ENCODE data around the gene TMEM219. TPM values are rescaled to one million over a fixed set of nuclear protein-coding genes. Genes with fewer than 3 reads are reported as not detected.
"Not testable (repeated sequence)": the region's sequence is repeated elsewhere in the genome, so short reads cannot be mapped to it uniquely, and the experiment has no call there.

TMEM219 gene
- total and polyA plus RNA-seq, 7 donors: 39.6 to 80.7 (median 56.2) TPM

DNA sequence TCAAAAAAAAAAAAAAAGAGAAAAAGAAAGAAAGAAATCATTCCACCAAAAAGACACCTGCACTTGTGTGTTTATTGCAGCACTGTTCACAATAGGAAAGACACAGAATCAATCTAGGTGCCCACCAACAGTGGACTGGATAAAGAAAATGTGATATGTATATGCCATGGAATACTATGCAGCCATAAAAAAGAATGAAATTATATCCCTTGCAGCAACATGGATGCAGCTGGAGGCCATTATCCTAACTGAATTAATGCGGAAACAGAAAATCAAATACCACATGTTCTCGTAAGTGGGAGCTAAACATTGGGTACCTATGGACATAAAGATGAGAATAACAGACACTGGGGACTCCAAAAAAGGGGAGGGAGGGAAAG lies 55.4 kb downstream of the TMEM219 start:
- no peaks in the 10 kb centered on the region for H3K9me3 ChIP-seq
- H3K27me3 ChIP-seq (ENCODE audit: insufficient read depth in 3 of 3, low read length in 2 of 3): peaks cover 0 to 20% (median 0%) of the 10 kb centered on the region in 3 donors
- DNase-seq (no peak), ATAC-seq (no peak)
- no peak overlapping the region for H3K4me3 ChIP-seq
- TF ChIP-seq, protein P1, sequence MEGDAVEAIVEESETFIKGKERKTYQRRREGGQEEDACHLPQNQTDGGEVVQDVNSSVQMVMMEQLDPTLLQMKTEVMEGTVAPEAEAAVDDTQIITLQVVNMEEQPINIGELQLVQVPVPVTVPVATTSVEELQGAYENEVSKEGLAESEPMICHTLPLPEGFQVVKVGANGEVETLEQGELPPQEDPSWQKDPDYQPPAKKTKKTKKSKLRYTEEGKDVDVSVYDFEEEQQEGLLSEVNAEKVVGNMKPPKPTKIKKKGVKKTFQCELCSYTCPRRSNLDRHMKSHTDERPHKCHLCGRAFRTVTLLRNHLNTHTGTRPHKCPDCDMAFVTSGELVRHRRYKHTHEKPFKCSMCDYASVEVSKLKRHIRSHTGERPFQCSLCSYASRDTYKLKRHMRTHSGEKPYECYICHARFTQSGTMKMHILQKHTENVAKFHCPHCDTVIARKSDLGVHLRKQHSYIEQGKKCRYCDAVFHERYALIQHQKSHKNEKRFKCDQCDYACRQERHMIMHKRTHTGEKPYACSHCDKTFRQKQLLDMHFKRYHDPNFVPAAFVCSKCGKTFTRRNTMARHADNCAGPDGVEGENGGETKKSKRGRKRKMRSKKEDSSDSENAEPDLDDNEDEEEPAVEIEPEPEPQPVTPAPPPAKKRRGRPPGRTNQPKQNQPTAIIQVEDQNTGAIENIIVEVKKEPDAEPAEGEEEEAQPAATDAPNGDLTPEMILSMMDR (IDR thresholded peaks at IDR 0.05): no peak
- no peaks in the 10 kb centered on the region for H3K4me1 ChIP-seq
- intact Hi-C loops (cut with DNase I): no loop called here
- WGBS, 3 donors: 91 to 98% (median 94%) methylated on average over 2 of the region's 2 CpGs
- no peaks in the 10 kb centered on the region for H3K36me3 ChIP-seq (ENCODE audit: insufficient read depth in 1 of 2, low read depth in 1 of 2)
- H3K27ac ChIP-seq: no peak overlapping the region

DNA sequence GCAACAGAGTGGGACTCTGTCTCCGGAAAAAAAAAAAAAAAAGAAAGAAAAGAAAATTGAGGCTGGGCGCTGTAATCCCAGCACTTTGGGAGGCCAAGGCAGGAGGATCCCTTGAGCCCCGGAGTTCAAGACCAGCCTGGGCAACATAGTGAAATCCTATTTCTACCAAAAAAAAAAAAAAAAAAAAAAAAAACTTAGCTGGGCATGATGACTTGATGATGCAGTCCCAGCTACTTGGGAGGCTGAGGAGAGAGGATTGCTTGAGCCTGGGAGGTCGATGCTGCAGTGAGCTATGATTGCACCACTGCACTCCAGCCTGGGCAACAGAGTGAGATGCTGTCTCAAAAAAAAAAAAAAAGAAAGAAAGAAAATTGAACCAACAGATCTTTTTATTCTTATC lies 56.1 kb downstream of the TMEM219 start:
- H3K27me3 ChIP-seq (ENCODE audit: insufficient read depth in 3 of 3, low read length in 2 of 3): peaks cover 0 to 14% (median 0%) of the 10 kb centered on the region in 3 donors
- H3K4me1 ChIP-seq; DNase-seq; H3K36me3 ChIP-seq (ENCODE audit: insufficient read depth in 1 of 2, low read depth in 1 of 2); intact Hi-C loops (cut with DNase I); ATAC-seq; H3K27ac ChIP-seq; H3K4me3 ChIP-seq; H3K9me3 ChIP-seq: not testable (repeated sequence)
- WGBS, 3 donors: 79 to 88% (median 86%) methylated on average over 4 of the region's 4 CpGs

DNA sequence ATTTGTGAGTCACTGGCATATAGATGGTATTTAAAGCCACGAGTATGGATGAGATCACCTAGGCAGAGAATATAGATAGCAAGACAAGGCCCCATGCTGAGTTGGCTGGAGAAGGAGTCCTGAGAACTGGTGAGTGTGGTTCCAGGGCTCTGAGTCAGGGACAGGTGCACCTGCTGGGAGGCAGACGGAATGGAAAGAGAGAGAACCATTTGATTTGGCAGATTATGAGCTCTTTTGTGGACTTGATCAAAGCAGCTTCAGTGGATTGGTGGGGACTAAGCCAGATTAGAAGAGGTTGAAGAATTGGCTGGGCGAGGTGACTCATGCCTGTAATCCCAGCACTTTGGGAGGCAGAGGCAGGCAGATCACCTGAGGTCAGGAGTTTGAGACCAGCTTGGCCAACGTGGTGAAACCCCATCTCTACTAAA lies 56.9 kb downstream of the TMEM219 start:
- intact Hi-C loops (cut with DNase I): no loop called here

More for the DNA sequence above, 56.9 kb downstream of the TMEM219 start:
- TF ChIP-seq, protein P1 (IDR thresholded peaks at IDR 0.05): no peak
- no peaks in the 10 kb centered on the region for H3K4me1 ChIP-seq
- no peak overlapping the region for H3K4me3 ChIP-seq
- DNase-seq: no peak
- no peak overlapping the region for H3K27ac ChIP-seq
- no peaks in the 10 kb centered on the region for H3K9me3 ChIP-seq
- no peaks in the 10 kb centered on the region for H3K36me3 ChIP-seq (ENCODE audit: insufficient read depth in 1 of 2, low read depth in 1 of 2)
- ATAC-seq: no peak
- H3K27me3 ChIP-seq (ENCODE audit: insufficient read depth in 3 of 3, low read length in 2 of 3): peaks cover 0 to 8% (median 0%) of the 10 kb centered on the region in 3 donors
- WGBS, 3 donors: 69 to 73% (median 70%) methylated on average over 4 of the region's 4 CpGs

Other genes starting within 250 kb of the TMEM219 start
- gene C16orf54, start 216.1 kb upstream of the TMEM219 start, total RNA-seq: under 1 TPM; 0.24 to 0.57 (median 0.46) TPM
- gene C16orf54, start 216.1 kb upstream of the TMEM219 start, polyA plus RNA-seq: under 1 TPM; 0.03 to 0.04 (median 0.03) TPM
- not detected for gene ZG16, start 183.8 kb upstream of the TMEM219 start, total RNA-seq
- under 1 TPM; 0.01 to 0.03 (median 0.01) TPM for gene ZG16, start 183.8 kb upstream of the TMEM219 start, polyA plus RNA-seq
- gene KIF22, start 171.3 kb upstream of the TMEM219 start, total RNA-seq: 10 to 100 TPM; 12.6 to 23.8 (median 14.3) TPM
- 10 to 100 TPM; 13.4 to 15.5 (median 15.5) TPM for gene KIF22, start 171.3 kb upstream of the TMEM219 start, polyA plus RNA-seq
- gene MAZ, start 155.6 kb upstream of the TMEM219 start, total RNA-seq: 100 to 1,000 TPM; 112 to 161 (median 125) TPM
- 100 to 1,000 TPM in 2 of 3 donors, 10 to 100 TPM in 1; 94.9 to 193 (median 131) TPM for gene MAZ, start 155.6 kb upstream of the TMEM219 start, polyA plus RNA-seq
- gene PRRT2, start 149.9 kb upstream of the TMEM219 start, total RNA-seq: 1 to 10 TPM in 1 of 4 donors, under 1 TPM in 3; 0.22 to 1.8 (median 0.75) TPM
- gene PRRT2, start 149.9 kb upstream of the TMEM219 start, polyA plus RNA-seq: under 1 TPM; 0.17 to 0.44 (median 0.18) TPM
- 10 to 100 TPM in 3 of 4 donors, 1 to 10 TPM in 1; 9.4 to 14.2 (median 11.0) TPM for gene PAGR1, start 145.9 kb upstream of the TMEM219 start, total RNA-seq
- gene PAGR1, start 145.9 kb upstream of the TMEM219 start, polyA plus RNA-seq: 10 to 100 TPM; 19.8 to 36.8 (median 35.5) TPM
- 10 to 100 TPM; 27.9 to 75.9 (median 51.6) TPM for gene MVP, start 141.6 kb upstream of the TMEM219 start, total RNA-seq
- gene MVP, start 141.6 kb upstream of the TMEM219 start, polyA plus RNA-seq: 10 to 100 TPM; 17.6 to 34.3 (median 34.1) TPM
- 10 to 100 TPM; 24.7 to 36.4 (median 32.3) TPM for gene CDIPT, start 98.9 kb upstream of the TMEM219 start, total RNA-seq
- 10 to 100 TPM; 33.3 to 54.3 (median 38.5) TPM for gene CDIPT, start 98.9 kb upstream of the TMEM219 start, polyA plus RNA-seq
- gene SEZ6L2, start 62.5 kb upstream of the TMEM219 start, total RNA-seq: under 1 TPM; 0.17 to 0.86 (median 0.34) TPM
- under 1 TPM; 0.05 to 0.23 (median 0.11) TPM for gene SEZ6L2, start 62.5 kb upstream of the TMEM219 start, polyA plus RNA-seq
- under 1 TPM in 2 of 4 donors, not detected in 2; 0.17 to 0.23 TPM for gene ASPHD1, start 61.6 kb upstream of the TMEM219 start, total RNA-seq
- gene ASPHD1, start 61.6 kb upstream of the TMEM219 start, polyA plus RNA-seq: under 1 TPM in 2 of 3 donors, not detected in 1; 0.04 to 0.12 TPM
- gene KCTD13, start 35.9 kb upstream of the TMEM219 start, total RNA-seq: 1 to 10 TPM; 3.3 to 5.4 (median 4.1) TPM
- 1 to 10 TPM; 2.2 to 5.4 (median 5.1) TPM for gene KCTD13, start 35.9 kb upstream of the TMEM219 start, polyA plus RNA-seq
- 10 to 100 TPM; 18.6 to 28.6 (median 22.0) TPM for gene TAOK2, start 11.8 kb downstream of the TMEM219 start, total RNA-seq
- 10 to 100 TPM; 15.7 to 30.2 (median 21.8) TPM for gene TAOK2, start 11.8 kb downstream of the TMEM219 start, polyA plus RNA-seq
- gene HIRIP3, start 33.5 kb downstream of the TMEM219 start, total RNA-seq: 10 to 100 TPM; 18.9 to 22.0 (median 20.7) TPM
- 10 to 100 TPM; 18.5 to 62.5 (median 23.1) TPM for gene HIRIP3, start 33.5 kb downstream of the TMEM219 start, polyA plus RNA-seq
- gene INO80E, start 34.2 kb downstream of the TMEM219 start, total RNA-seq: 10 to 100 TPM; 30.5 to 43.3 (median 34.1) TPM
- gene INO80E, start 34.2 kb downstream of the TMEM219 start, polyA plus RNA-seq: 10 to 100 TPM; 59.8 to 86.9 (median 77.3) TPM
- under 1 TPM in 2 of 4 donors, not detected in 2; 0.11 to 0.51 TPM for gene DOC2A, start 48.9 kb downstream of the TMEM219 start, total RNA-seq
- gene DOC2A, start 48.9 kb downstream of the TMEM219 start, polyA plus RNA-seq: under 1 TPM; 0.13 to 0.20 (median 0.15) TPM
- not detected for gene C16orf92, start 61.1 kb downstream of the TMEM219 start, total RNA-seq
- gene C16orf92, start 61.1 kb downstream of the TMEM219 start, polyA plus RNA-seq: not detected
- gene TLCD3B, start 69.2 kb downstream of the TMEM219 start, total RNA-seq: 1 to 10 TPM in 1 of 4 donors, under 1 TPM in 3; 0.17 to 1.9 (median 0.23) TPM
- under 1 TPM; 0.13 to 0.62 (median 0.17) TPM for gene TLCD3B, start 69.2 kb downstream of the TMEM219 start, polyA plus RNA-seq
- gene ALDOA, start 103.7 kb downstream of the TMEM219 start, total RNA-seq: 1,000 to 10,000 TPM; 5,088 to 7,531 (median 6,001) TPM
- gene ALDOA, start 103.7 kb downstream of the TMEM219 start, polyA plus RNA-seq: over 10,000 TPM in 1 of 3 donors, 1,000 to 10,000 TPM in 2; 4,532 to 12,458 (median 6,880) TPM
- gene PPP4C, start 113.9 kb downstream of the TMEM219 start, total RNA-seq: 10 to 100 TPM; 38.1 to 64.5 (median 58.5) TPM
- gene PPP4C, start 113.9 kb downstream of the TMEM219 start, polyA plus RNA-seq: 100 to 1,000 TPM in 2 of 3 donors, 10 to 100 TPM in 1; 79.1 to 172 (median 130) TPM
- 1 to 10 TPM in 1 of 4 donors, under 1 TPM in 3; 0.32 to 1.0 (median 0.51) TPM for gene TBX6, start 129.8 kb downstream of the TMEM219 start, total RNA-seq
- 1 to 10 TPM in 2 of 3 donors, under 1 TPM in 1; 0.76 to 1.6 (median 1.5) TPM for gene TBX6, start 129.8 kb downstream of the TMEM219 start, polyA plus RNA-seq
- gene YPEL3, start 134.1 kb downstream of the TMEM219 start, total RNA-seq: 100 to 1,000 TPM in 1 of 4 donors, 10 to 100 TPM in 3; 47.1 to 156 (median 60.2) TPM
- 10 to 100 TPM; 24.8 to 96.2 (median 81.4) TPM for gene YPEL3, start 134.1 kb downstream of the TMEM219 start, polyA plus RNA-seq
- gene GDPD3, start 151.5 kb downstream of the TMEM219 start, total RNA-seq: 1 to 10 TPM in 2 of 4 donors, under 1 TPM in 2; 0.56 to 3.1 (median 1.3) TPM
- under 1 TPM; 0.48 to 0.91 (median 0.89) TPM for gene GDPD3, start 151.5 kb downstream of the TMEM219 start, polyA plus RNA-seq
- gene MAPK3, start 161.1 kb downstream of the TMEM219 start, total RNA-seq: 10 to 100 TPM; 37.2 to 45.2 (median 41.0) TPM
- 10 to 100 TPM; 25.6 to 53.0 (median 48.7) TPM for gene MAPK3, start 161.1 kb downstream of the TMEM219 start, polyA plus RNA-seq
- gene CORO1A, start 221.5 kb downstream of the TMEM219 start, total RNA-seq: 1 to 10 TPM; 4.0 to 6.8 (median 6.3) TPM
- gene CORO1A, start 221.5 kb downstream of the TMEM219 start, polyA plus RNA-seq: 1 to 10 TPM; 2.7 to 6.5 (median 3.0) TPM
- gene BOLA2B, start 231.6 kb downstream of the TMEM219 start, total RNA-seq: 10 to 100 TPM; 54.0 to 69.1 (median 60.3) TPM
- 100 to 1,000 TPM; 177 to 700 (median 243) TPM for gene BOLA2B, start 231.6 kb downstream of the TMEM219 start, polyA plus RNA-seq
- gene SLX1A, start 231.8 kb downstream of the TMEM219 start, total RNA-seq: 10 to 100 TPM; 21.6 to 45.2 (median 38.3) TPM
- 10 to 100 TPM in 2 of 3 donors, 1 to 10 TPM in 1; 9.2 to 43.3 (median 31.0) TPM for gene SLX1A, start 231.8 kb downstream of the TMEM219 start, polyA plus RNA-seq
- 1 to 10 TPM; 4.2 to 5.5 (median 4.7) TPM for gene SULT1A3, start 237.2 kb downstream of the TMEM219 start, total RNA-seq
- gene SULT1A3, start 237.2 kb downstream of the TMEM219 start, polyA plus RNA-seq: 1 to 10 TPM; 2.7 to 4.6 (median 3.4) TPM

Data from psoas muscle (tissue), 8 donors.